HL-60 (cell line): Measurements from ENCODE around the gene FAM234B.

Source experiments
- DNase-seq, 2 experiments: peaks; one replicate each; pipeline ENCODE4 v3.0.0-alpha.2; 2010 to 2020; ENCODE audit warnings: low read depth in 1 of 2, low spot score in 1 of 2
- H3K27ac ChIP-seq: fragments of 250-450 bp; sonication (Bioruptor Pico); replicated peaks from 2 replicates; pipeline ENCODE4 v1.5.1; 2020; ENCODE audit warnings: mild to moderate bottlenecking, moderate library complexity
- H3K27me3 ChIP-seq: fragments of 250-450 bp; sonication (Bioruptor Pico); 2 replicates; pipeline ENCODE4 v1.5.1; 2021; ENCODE audit warnings: mild to moderate bottlenecking, moderate library complexity; ENCODE audit not compliant: insufficient read depth, poor library complexity, severe bottlenecking
- H3K4me3 ChIP-seq: replicated peaks from 2 replicates; pipeline ENCODE4 v1.5.1; 2011; ENCODE audit warnings: mild to moderate bottlenecking, control low read depth, low read length; ENCODE audit not compliant: insufficient read depth
- CTCF ChIP-seq: IDR thresholded peaks from one replicate; pipeline ENCODE4 v1.5.1; 2011; ENCODE audit warnings: low read length, control low read depth, inconsistent platforms; ENCODE audit not compliant: insufficient read depth
- GABPA ChIP-seq: IDR thresholded peaks from 2 replicates; pipeline ENCODE4 v1.6.1; 2012; ENCODE audit warnings: low read depth
- POLR2AphosphoS5 ChIP-seq: IDR thresholded peaks from 2 replicates; pipeline ENCODE4 v1.6.1; 2012; ENCODE audit warnings: low read depth
- SPI1 ChIP-seq: IDR thresholded peaks from 2 replicates; pipeline ENCODE4 v1.6.1; 2012; ENCODE audit warnings: low read depth, mild to moderate bottlenecking, borderline replicate concordance
- TF ChIP-seq, protein P1 (sequence below): IDR thresholded peaks from 2 replicates; pipeline ENCODE4 v1.6.1; 2012; ENCODE audit warnings: low read depth; ENCODE audit not compliant: insufficient replicate concordance

FAM234B gene

DNA sequence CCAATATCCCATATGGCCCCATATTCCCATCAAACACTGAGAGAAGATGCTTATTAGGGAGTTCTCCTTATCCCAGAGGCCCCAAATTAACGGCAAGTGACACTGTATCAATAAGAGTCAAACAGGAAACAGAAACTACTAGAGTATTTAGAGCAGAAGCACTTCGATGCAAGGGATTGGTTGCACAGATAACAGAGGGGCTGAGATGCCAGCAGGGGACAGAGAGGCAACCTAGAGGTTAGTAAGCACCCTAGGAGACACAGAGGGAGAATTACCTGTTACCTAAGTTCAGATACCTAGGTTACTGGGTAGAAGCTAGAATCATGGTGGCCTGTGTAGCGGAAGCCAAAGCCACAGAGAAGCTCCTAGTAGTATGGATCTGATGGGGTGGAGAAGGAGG is 47.0 kb upstream of the FAM234B start:
- TF ChIP-seq POLR2AphosphoS5 (no peak), SPI1 (no peak), CTCF (no peak), GABPA (no peak)
- TF ChIP-seq, protein P1, sequence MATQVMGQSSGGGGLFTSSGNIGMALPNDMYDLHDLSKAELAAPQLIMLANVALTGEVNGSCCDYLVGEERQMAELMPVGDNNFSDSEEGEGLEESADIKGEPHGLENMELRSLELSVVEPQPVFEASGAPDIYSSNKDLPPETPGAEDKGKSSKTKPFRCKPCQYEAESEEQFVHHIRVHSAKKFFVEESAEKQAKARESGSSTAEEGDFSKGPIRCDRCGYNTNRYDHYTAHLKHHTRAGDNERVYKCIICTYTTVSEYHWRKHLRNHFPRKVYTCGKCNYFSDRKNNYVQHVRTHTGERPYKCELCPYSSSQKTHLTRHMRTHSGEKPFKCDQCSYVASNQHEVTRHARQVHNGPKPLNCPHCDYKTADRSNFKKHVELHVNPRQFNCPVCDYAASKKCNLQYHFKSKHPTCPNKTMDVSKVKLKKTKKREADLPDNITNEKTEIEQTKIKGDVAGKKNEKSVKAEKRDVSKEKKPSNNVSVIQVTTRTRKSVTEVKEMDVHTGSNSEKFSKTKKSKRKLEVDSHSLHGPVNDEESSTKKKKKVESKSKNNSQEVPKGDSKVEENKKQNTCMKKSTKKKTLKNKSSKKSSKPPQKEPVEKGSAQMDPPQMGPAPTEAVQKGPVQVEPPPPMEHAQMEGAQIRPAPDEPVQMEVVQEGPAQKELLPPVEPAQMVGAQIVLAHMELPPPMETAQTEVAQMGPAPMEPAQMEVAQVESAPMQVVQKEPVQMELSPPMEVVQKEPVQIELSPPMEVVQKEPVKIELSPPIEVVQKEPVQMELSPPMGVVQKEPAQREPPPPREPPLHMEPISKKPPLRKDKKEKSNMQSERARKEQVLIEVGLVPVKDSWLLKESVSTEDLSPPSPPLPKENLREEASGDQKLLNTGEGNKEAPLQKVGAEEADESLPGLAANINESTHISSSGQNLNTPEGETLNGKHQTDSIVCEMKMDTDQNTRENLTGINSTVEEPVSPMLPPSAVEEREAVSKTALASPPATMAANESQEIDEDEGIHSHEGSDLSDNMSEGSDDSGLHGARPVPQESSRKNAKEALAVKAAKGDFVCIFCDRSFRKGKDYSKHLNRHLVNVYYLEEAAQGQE, result no peak
- no peaks in the 10 kb centered on the region for H3K27me3 ChIP-seq
- no peak overlapping the region for H3K27ac ChIP-seq
- no peak for DNase-seq
- H3K4me3 ChIP-seq, result no peak overlapping the region

DNA sequence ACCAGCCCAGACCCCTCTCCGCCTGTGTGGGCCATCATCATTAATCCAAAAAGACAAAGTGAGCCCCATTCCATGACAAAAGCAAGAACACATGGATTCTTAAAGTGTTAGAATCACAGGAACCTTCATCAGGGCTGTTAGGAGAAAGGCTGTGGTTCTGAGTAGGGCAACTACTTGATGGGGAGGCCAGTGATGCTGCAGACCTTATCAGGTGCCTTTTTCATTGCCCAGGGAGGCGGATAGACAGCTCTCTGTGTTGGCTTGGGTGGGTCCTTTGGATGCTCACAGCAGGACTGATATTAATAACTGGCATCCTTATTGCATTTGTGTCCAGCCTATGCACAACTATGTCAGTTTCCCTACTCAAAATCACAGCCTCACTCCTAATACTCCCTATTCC is 46.4 kb upstream of the FAM234B start:
- H3K4me3 ChIP-seq, result no peak overlapping the region
- no peak overlapping the region for H3K27ac ChIP-seq
- no peak for DNase-seq
- TF ChIP-seq GABPA (no peak), POLR2AphosphoS5 (no peak)
- no peaks in the 10 kb centered on the region for H3K27me3 ChIP-seq

GRCh38 chr12:12998248-12998647 is 45.9 kb upstream of the FAM234B start:
- TF ChIP-seq, protein P1, result no peak
- TF ChIP-seq GABPA (no peak), POLR2AphosphoS5 (no peak), CTCF (no peak), SPI1 (no peak)
- H3K27me3 ChIP-seq, result no peaks in the 10 kb centered on the region
- H3K4me3 ChIP-seq, result no peak overlapping the region
- no peak overlapping the region for H3K27ac ChIP-seq
- no peak for DNase-seq

- peak overlapping the region; percentile 71 for H3K4me3 ChIP-seq
- H3K27ac ChIP-seq, result peak overlapping the region; percentile 49
Measured at GRCh38 chr12:12999271-12999958, 44.8 kb upstream of the FAM234B start.

More at GRCh38 chr12:12999271-12999958, 44.8 kb upstream of the FAM234B start:
- DNase-seq, result no peak
- H3K27me3 ChIP-seq, result no peaks in the 10 kb centered on the region
- TF ChIP-seq POLR2AphosphoS5 (no peak), SPI1 (no peak), GABPA (no peak), CTCF (no peak)
- TF ChIP-seq, protein P1, result no peak
